ENCODE measurements around the gene HOXB8. TPM values are rescaled to one million over a fixed set of nuclear protein-coding genes. Genes with fewer than 3 reads are reported as not detected.
A peak's percentile ranks its signal among the peaks of the same experiment; 100 is the strongest.

The HOXB8 gene
- total and polyA plus RNA-seq, 10 of the 15 experiments (the other 5 are each of a cell fraction or from before 2014, with no cell fraction given) = 0.21 TPM; not detected in 9

- Histone ChIP-seq H3K4me2 (ENCODE audit: control insufficient read depth, insufficient read depth) (peak overlapping the region; percentile 98; the same call in 1 of the 2 replicates), H4K20me1 (ENCODE audit: control insufficient read depth, insufficient read depth) (no peaks in the 10 kb centered on the region), H3K79me2 (ENCODE audit: control insufficient read depth, insufficient read depth, low read length) (no peaks in the 10 kb centered on the region), H3K9ac (ENCODE audit: control insufficient read depth, insufficient read depth, low read length) (no peak overlapping the region), H2AFZ (ENCODE audit: control insufficient read depth, low read depth, low read length) (no peak overlapping the region), H3K36me3 (ENCODE audit: control insufficient read depth in 2 of 2, insufficient read depth in 2 of 2, low read length in 1 of 2) (no peaks in the 10 kb centered on the region), H3K27ac (ENCODE audit: control insufficient read depth, insufficient read depth) (no peak overlapping the region), H3K27me3 (replicated peaks in 1 of 2; ENCODE audit: control insufficient read depth in 2 of 2, insufficient read depth in 2 of 2, low read length in 1 of 2) (peaks cover 2 to 16% of the 10 kb centered on the region in 2 experiments), H3K4me3 (no peak overlapping the region), H3K4me1 (ENCODE audit: control insufficient read depth, insufficient read depth, low read length) (peaks cover 6% of the 10 kb centered on the region), H3K9me3 (replicated peaks; ENCODE audit: control insufficient read depth, insufficient read depth, low read length) (no peaks in the 10 kb centered on the region)
- RAD21 ChIA-PET (ENCODE audit: unreplicated experiment) = interaction anchor here (0.9 to 3.8 kb wide), 23 partner anchors 15 to 566 kb away, joined by 3 to 35 read pairs (median 7); no protein-coding TSS in a partner anchor
- SMC1A ChIA-PET (ENCODE audit: uncharacterized antibody, unreplicated experiment) = interaction anchor here (0.7 to 4.3 kb wide), 23 partner anchors 9 to 510 kb away, joined by 3 to 47 read pairs (median 6); partner anchors contain the start of gene HOXB8
- ATAC-seq (no peak), DNase-seq (ENCODE audit: low read depth, low spot score) (no peak), FAIRE-seq (no peak)
- POLR2A ChIA-PET = interaction anchor here (1.5 kb wide), 1 partner anchor 240 kb away, joined by 6 read pairs; no protein-coding TSS in a partner anchor
- WGBS (ENCODE audit: insufficient coverage, insufficient replicate concordance, low lambda C conversion rate, missing lambda C conversion rate) = 41% methylated on average over 29 of the region's 33 CpGs
- BruUV-seq (replicated peaks) = no TSS peak
- intact Hi-C loops (cut with micrococcal nuclease; ENCODE audit: unreplicated experiment) (no loop called here), in situ Hi-C loops (cut with MboI) (no loop called here)
- peak in 1 of 2 experiments; percentile 65; a peak in 1 of 3 replicates for TF ChIP-seq EGR1 (IDR thresholded peaks at IDR 0.05; ENCODE audit: borderline replicate concordance in 1 of 2, low read depth in 2 of 2, low read length in 2 of 2)
- TF ChIP-seq NR2F1 (conservative IDR thresholded peaks at IDR 0.05) = no peak
- no peak for TF ChIP-seq HDGF (IDR thresholded peaks at IDR 0.05)
- CTCF ChIA-PET = interaction anchor here (1.0 to 4.8 kb wide), 29 partner anchors 18 to 512 kb away, joined by 3 to 113 read pairs (median 7); partner anchors contain the start of gene HOXB7
Measured at GRCh38 chr17:48592057-48592514, 23.0 kb downstream of the HOXB8 start.

GRCh38 chr17:48591255-48592056 lies 23.6 kb downstream of the HOXB8 start:
- Histone ChIP-seq H3K36me3 (ENCODE audit: control insufficient read depth in 2 of 2, insufficient read depth in 2 of 2, low read length in 1 of 2) (no peaks in the 10 kb centered on the region), H3K79me2 (ENCODE audit: control insufficient read depth, insufficient read depth, low read length) (no peaks in the 10 kb centered on the region), H2AFZ (ENCODE audit: control insufficient read depth, low read depth, low read length) (no peak overlapping the region), H3K4me2 (ENCODE audit: control insufficient read depth, insufficient read depth) (no peak overlapping the region), H3K4me3 (no peak overlapping the region), H4K20me1 (ENCODE audit: control insufficient read depth, insufficient read depth) (no peaks in the 10 kb centered on the region), H3K9ac (ENCODE audit: control insufficient read depth, insufficient read depth, low read length) (no peak overlapping the region), H3K9me3 (replicated peaks; ENCODE audit: control insufficient read depth, insufficient read depth, low read length) (no peaks in the 10 kb centered on the region), H3K27ac (ENCODE audit: control insufficient read depth, insufficient read depth) (no peak overlapping the region), H3K4me1 (ENCODE audit: control insufficient read depth, insufficient read depth, low read length) (peaks cover under 1% of the 10 kb centered on the region), H3K27me3 (replicated peaks in 1 of 2; ENCODE audit: control insufficient read depth in 2 of 2, insufficient read depth in 2 of 2, low read length in 1 of 2) (peaks cover 0 to 13% of the 10 kb centered on the region in 2 experiments; a peak in 3 of 4 replicates)
- RAD21 ChIA-PET (ENCODE audit: unreplicated experiment) = interaction anchor here (1.2 to 3.8 kb wide), 6 partner anchors 99 to 480 kb away, joined by 3 to 29 read pairs (median 21); no protein-coding TSS in a partner anchor
- intact Hi-C loops (cut with micrococcal nuclease; ENCODE audit: unreplicated experiment) = no loop called here
- in situ Hi-C loops (cut with MboI) = no loop called here
- POLR2A ChIA-PET = no interaction called here
- BruUV-seq (replicated peaks) = no TSS peak
- FAIRE-seq = no peak
- CTCF ChIA-PET = interaction anchor here (0.7 to 4.8 kb wide), 9 partner anchors 29 to 743 kb away, joined by 3 to 113 read pairs (median 7); no protein-coding TSS in a partner anchor
- WGBS (ENCODE audit: insufficient coverage, insufficient replicate concordance, low lambda C conversion rate, missing lambda C conversion rate) = 87% methylated on average over 10 of the region's 10 CpGs
- DNase-seq (ENCODE audit: low read depth, low spot score) = no peak
- SMC1A ChIA-PET (ENCODE audit: uncharacterized antibody, unreplicated experiment) = interaction anchor here (0.7 to 4.3 kb wide), 10 partner anchors 10 to 480 kb away, joined by 3 to 47 read pairs (median 5); no protein-coding TSS in a partner anchor
- no peak for ATAC-seq
- no peak for TF ChIP-seq RBBP5 (conservative IDR thresholded peaks at IDR 0.05)
- TF ChIP-seq, protein P1, sequence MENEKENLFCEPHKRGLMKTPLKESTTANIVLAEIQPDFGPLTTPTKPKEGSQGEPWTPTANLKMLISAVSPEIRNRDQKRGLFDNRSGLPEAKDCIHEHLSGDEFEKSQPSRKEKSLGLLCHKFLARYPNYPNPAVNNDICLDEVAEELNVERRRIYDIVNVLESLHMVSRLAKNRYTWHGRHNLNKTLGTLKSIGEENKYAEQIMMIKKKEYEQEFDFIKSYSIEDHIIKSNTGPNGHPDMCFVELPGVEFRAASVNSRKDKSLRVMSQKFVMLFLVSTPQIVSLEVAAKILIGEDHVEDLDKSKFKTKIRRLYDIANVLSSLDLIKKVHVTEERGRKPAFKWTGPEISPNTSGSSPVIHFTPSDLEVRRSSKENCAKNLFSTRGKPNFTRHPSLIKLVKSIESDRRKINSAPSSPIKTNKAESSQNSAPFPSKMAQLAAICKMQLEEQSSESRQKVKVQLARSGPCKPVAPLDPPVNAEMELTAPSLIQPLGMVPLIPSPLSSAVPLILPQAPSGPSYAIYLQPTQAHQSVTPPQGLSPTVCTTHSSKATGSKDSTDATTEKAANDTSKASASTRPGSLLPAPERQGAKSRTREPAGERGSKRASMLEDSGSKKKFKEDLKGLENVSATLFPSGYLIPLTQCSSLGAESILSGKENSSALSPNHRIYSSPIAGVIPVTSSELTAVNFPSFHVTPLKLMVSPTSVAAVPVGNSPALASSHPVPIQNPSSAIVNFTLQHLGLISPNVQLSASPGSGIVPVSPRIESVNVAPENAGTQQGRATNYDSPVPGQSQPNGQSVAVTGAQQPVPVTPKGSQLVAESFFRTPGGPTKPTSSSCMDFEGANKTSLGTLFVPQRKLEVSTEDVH (IDR thresholded peaks at IDR 0.05; ENCODE audit: low read depth, partially characterized antibody) = no peak
- no peak for TF ChIP-seq MEF2A (IDR thresholded peaks at IDR 0.05; ENCODE audit: insufficient read depth, low read depth, low read length)
- no peak for TF ChIP-seq ZNF622 (IDR thresholded peaks at IDR 0.05)
- TF ChIP-seq, protein P2, sequence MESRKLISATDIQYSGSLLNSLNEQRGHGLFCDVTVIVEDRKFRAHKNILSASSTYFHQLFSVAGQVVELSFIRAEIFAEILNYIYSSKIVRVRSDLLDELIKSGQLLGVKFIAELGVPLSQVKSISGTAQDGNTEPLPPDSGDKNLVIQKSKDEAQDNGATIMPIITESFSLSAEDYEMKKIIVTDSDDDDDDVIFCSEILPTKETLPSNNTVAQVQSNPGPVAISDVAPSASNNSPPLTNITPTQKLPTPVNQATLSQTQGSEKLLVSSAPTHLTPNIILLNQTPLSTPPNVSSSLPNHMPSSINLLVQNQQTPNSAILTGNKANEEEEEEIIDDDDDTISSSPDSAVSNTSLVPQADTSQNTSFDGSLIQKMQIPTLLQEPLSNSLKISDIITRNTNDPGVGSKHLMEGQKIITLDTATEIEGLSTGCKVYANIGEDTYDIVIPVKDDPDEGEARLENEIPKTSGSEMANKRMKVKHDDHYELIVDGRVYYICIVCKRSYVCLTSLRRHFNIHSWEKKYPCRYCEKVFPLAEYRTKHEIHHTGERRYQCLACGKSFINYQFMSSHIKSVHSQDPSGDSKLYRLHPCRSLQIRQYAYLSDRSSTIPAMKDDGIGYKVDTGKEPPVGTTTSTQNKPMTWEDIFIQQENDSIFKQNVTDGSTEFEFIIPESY (IDR thresholded peaks at IDR 0.05) = no peak
- TF ChIP-seq MEF2B (IDR thresholded peaks at IDR 0.05; ENCODE audit: partially characterized antibody, poor library complexity, severe bottlenecking) = no peak
- TF ChIP-seq TCF12 (IDR thresholded peaks at IDR 0.05; ENCODE audit: low read depth, low read length) = no peak
